ENCODE data around the gene KCNE4.

DNA sequence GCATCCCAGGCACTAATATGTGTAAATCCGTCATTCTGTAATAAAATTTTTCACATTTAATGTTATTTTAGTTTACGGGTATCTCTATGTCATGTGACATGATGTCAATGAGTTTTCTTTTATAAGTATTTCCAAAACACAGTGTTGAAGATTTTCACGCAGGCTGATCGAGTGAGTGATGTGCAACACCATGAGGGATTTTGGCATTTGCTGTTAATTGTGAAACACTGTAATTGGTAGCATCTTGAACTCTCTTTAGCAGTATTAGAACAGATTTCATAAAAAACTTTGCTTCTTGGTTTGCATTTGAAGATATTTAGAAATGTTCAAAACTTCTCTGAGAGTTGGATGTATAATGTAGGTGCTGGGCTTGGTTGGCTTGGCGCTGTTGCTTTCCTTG, 35.5 kb downstream of the KCNE4 start:
- TF ChIP-seq, protein P1, sequence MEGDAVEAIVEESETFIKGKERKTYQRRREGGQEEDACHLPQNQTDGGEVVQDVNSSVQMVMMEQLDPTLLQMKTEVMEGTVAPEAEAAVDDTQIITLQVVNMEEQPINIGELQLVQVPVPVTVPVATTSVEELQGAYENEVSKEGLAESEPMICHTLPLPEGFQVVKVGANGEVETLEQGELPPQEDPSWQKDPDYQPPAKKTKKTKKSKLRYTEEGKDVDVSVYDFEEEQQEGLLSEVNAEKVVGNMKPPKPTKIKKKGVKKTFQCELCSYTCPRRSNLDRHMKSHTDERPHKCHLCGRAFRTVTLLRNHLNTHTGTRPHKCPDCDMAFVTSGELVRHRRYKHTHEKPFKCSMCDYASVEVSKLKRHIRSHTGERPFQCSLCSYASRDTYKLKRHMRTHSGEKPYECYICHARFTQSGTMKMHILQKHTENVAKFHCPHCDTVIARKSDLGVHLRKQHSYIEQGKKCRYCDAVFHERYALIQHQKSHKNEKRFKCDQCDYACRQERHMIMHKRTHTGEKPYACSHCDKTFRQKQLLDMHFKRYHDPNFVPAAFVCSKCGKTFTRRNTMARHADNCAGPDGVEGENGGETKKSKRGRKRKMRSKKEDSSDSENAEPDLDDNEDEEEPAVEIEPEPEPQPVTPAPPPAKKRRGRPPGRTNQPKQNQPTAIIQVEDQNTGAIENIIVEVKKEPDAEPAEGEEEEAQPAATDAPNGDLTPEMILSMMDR (conservative IDR thresholded peaks at IDR 0.05 in 1 of 2, IDR thresholded peaks at IDR 0.05 in 1 of 2; ENCODE audit: low read depth in 1 of 2, low read length in 2 of 2) = no peak
- no peak for TF ChIP-seq EZH2 (IDR thresholded peaks at IDR 0.05; ENCODE audit: low read length, missing control alignments)

Measured in fibroblast of lung (primary cell).